ENCODE results near the gene PCBP1. TPM values are rescaled to one million over a fixed set of nuclear protein-coding genes. Genes with fewer than 3 reads are reported as not detected.

The PCBP1 gene
- total and polyA plus RNA-seq, 9 of the 15 experiments (the other 6 are each of a cell fraction or from before 2014, with no cell fraction given): 19.2 to 407 (median 78.1) TPM

GRCh38 chr2:70124983-70125480, 37.8 kb downstream of the PCBP1 start (continued):
- TF ChIP-seq CCNT2 (IDR thresholded peaks at IDR 0.05; ENCODE audit: borderline replicate concordance, extremely low read depth, insufficient read length, low read depth, low read length) (peak; percentile 33), NBN (IDR thresholded peaks at IDR 0.05; ENCODE audit: low read depth) (no peak), ZNF280B (CRISPR knock-in tag; IDR thresholded peaks at IDR 0.05) (no peak), GTF2E2 (tag; IDR thresholded peaks at IDR 0.05) (no peak; the same call in 1 of the 2 replicates), ZNF143 (CRISPR knock-in tag; IDR thresholded peaks at IDR 0.05) (no peak), SUPT5H (IDR thresholded peaks at IDR 0.05) (0 out of 2 replicates have a peak, but pooled peaks have one; percentile 41), KDM2B (CRISPR knock-in tag; IDR thresholded peaks at IDR 0.05) (peak; percentile 18; the same call in 1 of the 2 replicates), ZNF644 (tag; IDR thresholded peaks at IDR 0.05; ENCODE audit: low read depth) (no peak), ZBTB49 (CRISPR knock-in tag; IDR thresholded peaks at IDR 0.05; ENCODE audit: borderline replicate concordance) (no peak), RBM22 (IDR thresholded peaks at IDR 0.05; ENCODE audit: low read depth, low read length, poor library complexity, severe bottlenecking) (peak; percentile 77)

Data from K562 (cell line).